ENCODE data around the gene CENPM.
A peak's percentile ranks its signal among the peaks of the same experiment; 100 is the strongest.

CENPM gene

GRCh38 chr22:41916745-41917358 lies 30.1 kb downstream of the CENPM start:
- H3K27me3 ChIP-seq (ENCODE audit: low read length), result no peaks in the 10 kb centered on the region
- H3K4me3 ChIP-seq (ENCODE audit: insufficient read depth, low read length, poor library complexity, severe bottlenecking), result no peak overlapping the region
- H3K9ac ChIP-seq (ENCODE audit: low read length), result no peak overlapping the region
- H4K20me1 ChIP-seq (ENCODE audit: low read depth, low read length), result no peaks in the 10 kb centered on the region
- no peaks in the 10 kb centered on the region for H3K79me2 ChIP-seq (ENCODE audit: insufficient read depth, low read length)
- TF ChIP-seq CTCF (IDR thresholded peaks at IDR 0.05; ENCODE audit: insufficient read depth, low read length, poor library complexity, severe bottlenecking) (no peak), EZH2phosphoT487 (conservative IDR thresholded peaks at IDR 0.05; ENCODE audit: low read length) (no peak)
- no peaks in the 10 kb centered on the region for H3K9me3 ChIP-seq (ENCODE audit: insufficient read depth, low read length)
- H3K9me2 ChIP-seq (replicated peaks; ENCODE audit: insufficient read depth, low read length), result no peaks in the 10 kb centered on the region
- H3F3A ChIP-seq (ENCODE audit: insufficient read depth), result peaks cover 37% of the 10 kb centered on the region
- no peak overlapping the region for H2AFZ ChIP-seq (ENCODE audit: low read depth, low read length, severe bottlenecking)
- no peak overlapping the region for H3K27ac ChIP-seq (ENCODE audit: low read depth, low read length)
- no peaks in the 10 kb centered on the region for H3K36me3 ChIP-seq (ENCODE audit: low read length)
- H3K4me2 ChIP-seq (ENCODE audit: low read depth, low read length, poor library complexity, severe bottlenecking), result no peak overlapping the region

- no peaks in the 10 kb centered on the region for H3K79me2 ChIP-seq (ENCODE audit: insufficient read depth, low read length)
- H3K27me3 ChIP-seq (ENCODE audit: low read length), result no peaks in the 10 kb centered on the region
- H2AFZ ChIP-seq (ENCODE audit: low read depth, low read length, severe bottlenecking), result no peak overlapping the region
- no peaks in the 10 kb centered on the region for H3K36me3 ChIP-seq (ENCODE audit: low read length)
- no peak overlapping the region for H3K4me2 ChIP-seq (ENCODE audit: low read depth, low read length, poor library complexity, severe bottlenecking)
- no peak overlapping the region for H3K27ac ChIP-seq (ENCODE audit: low read depth, low read length)
- TF ChIP-seq CTCF (IDR thresholded peaks at IDR 0.05; ENCODE audit: insufficient read depth, low read length, poor library complexity, severe bottlenecking) (no peak), EZH2phosphoT487 (conservative IDR thresholded peaks at IDR 0.05; ENCODE audit: low read length) (no peak)
- no peak overlapping the region for H3K9ac ChIP-seq (ENCODE audit: low read length)
- H3F3A ChIP-seq (ENCODE audit: insufficient read depth), result peaks cover 29% of the 10 kb centered on the region
- no peaks in the 10 kb centered on the region for H4K20me1 ChIP-seq (ENCODE audit: low read depth, low read length)
- H3K9me2 ChIP-seq (replicated peaks; ENCODE audit: insufficient read depth, low read length), result no peaks in the 10 kb centered on the region
- no peak overlapping the region for H3K4me3 ChIP-seq (ENCODE audit: insufficient read depth, low read length, poor library complexity, severe bottlenecking)
- no peaks in the 10 kb centered on the region for H3K9me3 ChIP-seq (ENCODE audit: insufficient read depth, low read length)
Observed at GRCh38 chr22:41915786-41916493, 31.0 kb downstream of the CENPM start.

- H3K9ac ChIP-seq (ENCODE audit: low read length), result peak within 1 kb of the TSS; percentile 29; the same call in 1 of the 2 replicates
Observed at GRCh38 chr22:41915035-41915785, 31.7 kb downstream of the CENPM start, which contains the start of gene SHISA8. SHISA8 (minus strand) TSS chr22:41915074; CDS start chr22:41914667, 407 bp downstream.

More at GRCh38 chr22:41915035-41915785, 31.7 kb downstream of the CENPM start, which contains the start of gene SHISA8:
- Histone ChIP-seq H4K20me1 (ENCODE audit: low read depth, low read length) (no peaks in the 10 kb centered on the region), H3K9me2 (replicated peaks; ENCODE audit: insufficient read depth, low read length) (no peaks in the 10 kb centered on the region), H3K36me3 (ENCODE audit: low read length) (no peaks in the 10 kb centered on the region), H3K27me3 (ENCODE audit: low read length) (no peaks in the 10 kb centered on the region), H3K9me3 (ENCODE audit: insufficient read depth, low read length) (no peaks in the 10 kb centered on the region), H3K4me3 (ENCODE audit: insufficient read depth, low read length, poor library complexity, severe bottlenecking) (no peak within 1 kb of the TSS), H3F3A (ENCODE audit: insufficient read depth) (peaks cover 22% of the 10 kb centered on the region), H2AFZ (ENCODE audit: low read depth, low read length, severe bottlenecking) (no peak within 1 kb of the TSS), H3K79me2 (ENCODE audit: insufficient read depth, low read length) (no peaks in the 10 kb centered on the region), H3K27ac (ENCODE audit: low read depth, low read length) (no peak within 1 kb of the TSS), H3K4me2 (ENCODE audit: low read depth, low read length, poor library complexity, severe bottlenecking) (peak within 1 kb of the TSS; percentile 34)
- no peak for TF ChIP-seq EZH2phosphoT487 (conservative IDR thresholded peaks at IDR 0.05; ENCODE audit: low read length)
- TF ChIP-seq CTCF (IDR thresholded peaks at IDR 0.05; ENCODE audit: insufficient read depth, low read length, poor library complexity, severe bottlenecking), result no peak

Measured in SU-DHL-6 (cell line).